HG03159 (cell line): Measurements from ENCODE around the gene METTL22.

ENCODE experiments used
- ATAC-seq: cut with Tn5 transposase; IDR thresholded peaks from one replicate; pipeline ENCODE4 v1.9.1; 2021; ENCODE audit warnings: mild to moderate bottlenecking, moderate library complexity; ENCODE audit not compliant: unreplicated experiment

METTL22 gene

DNA sequence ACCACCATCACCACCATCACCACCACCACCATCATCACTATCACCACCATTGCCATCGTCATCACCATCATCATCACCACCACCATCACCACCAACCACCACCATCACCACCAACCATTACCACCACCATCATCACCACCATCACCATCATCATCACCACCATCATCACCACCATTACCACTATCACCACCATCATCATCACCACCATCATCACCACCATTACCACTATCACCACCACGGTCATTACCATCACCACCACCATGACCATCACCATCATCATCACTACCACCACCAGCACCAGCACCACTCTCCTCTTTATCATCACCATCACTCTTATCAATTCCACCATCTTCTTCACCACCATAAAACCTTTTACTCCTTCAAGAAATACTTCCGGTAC is 30.0 kb upstream of the METTL22 start:
- ATAC-seq: no peak

- no peak for ATAC-seq
Measured at GRCh38 chr16:8594149-8594666, 27.3 kb upstream of the METTL22 start.

GRCh38 chr16:8595783-8596182 is 25.7 kb upstream of the METTL22 start:
- no peak for ATAC-seq

GRCh38 chr16:8596581-8596980 is 24.9 kb upstream of the METTL22 start:
- ATAC-seq: no peak

DNA sequence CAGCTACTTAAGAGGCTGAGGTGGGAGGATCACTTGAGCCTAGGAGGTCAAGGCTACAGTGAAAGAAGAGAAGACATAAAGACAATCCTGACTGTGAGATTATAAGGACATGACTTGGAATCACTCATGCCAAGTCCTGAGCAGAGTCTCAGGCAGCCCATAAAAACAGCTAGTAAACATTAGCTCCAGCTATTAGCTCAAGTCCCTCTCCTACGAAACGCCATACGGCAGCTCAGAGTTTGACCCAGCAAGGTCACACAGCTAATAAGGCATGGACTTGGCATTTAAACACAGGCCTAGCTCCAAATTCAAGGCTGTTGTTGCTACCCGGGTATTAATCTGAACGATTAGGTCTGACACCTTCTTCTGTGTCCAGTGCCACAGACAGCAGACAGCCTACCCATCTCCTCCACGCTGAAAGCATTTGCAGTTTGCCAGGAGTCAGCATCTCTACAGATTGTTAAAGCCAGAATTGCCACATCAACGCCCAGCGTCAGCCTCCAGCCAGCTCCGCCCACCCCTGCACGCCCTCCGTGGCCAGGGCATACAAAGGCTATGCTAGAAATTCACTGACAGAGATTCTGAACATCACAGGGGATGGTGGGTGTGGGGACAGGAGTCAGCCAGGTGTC is 21.2 kb upstream of the METTL22 start:
- no peak for ATAC-seq

GRCh38 chr16:8605554-8605953 is 15.9 kb upstream of the METTL22 start:
- ATAC-seq: no peak

GRCh38 chr16:8607214-8607613 is 14.3 kb upstream of the METTL22 start:
- no peak for ATAC-seq

- no peak for ATAC-seq
Measured at GRCh38 chr16:8611122-8611521, 10.4 kb upstream of the METTL22 start.

DNA sequence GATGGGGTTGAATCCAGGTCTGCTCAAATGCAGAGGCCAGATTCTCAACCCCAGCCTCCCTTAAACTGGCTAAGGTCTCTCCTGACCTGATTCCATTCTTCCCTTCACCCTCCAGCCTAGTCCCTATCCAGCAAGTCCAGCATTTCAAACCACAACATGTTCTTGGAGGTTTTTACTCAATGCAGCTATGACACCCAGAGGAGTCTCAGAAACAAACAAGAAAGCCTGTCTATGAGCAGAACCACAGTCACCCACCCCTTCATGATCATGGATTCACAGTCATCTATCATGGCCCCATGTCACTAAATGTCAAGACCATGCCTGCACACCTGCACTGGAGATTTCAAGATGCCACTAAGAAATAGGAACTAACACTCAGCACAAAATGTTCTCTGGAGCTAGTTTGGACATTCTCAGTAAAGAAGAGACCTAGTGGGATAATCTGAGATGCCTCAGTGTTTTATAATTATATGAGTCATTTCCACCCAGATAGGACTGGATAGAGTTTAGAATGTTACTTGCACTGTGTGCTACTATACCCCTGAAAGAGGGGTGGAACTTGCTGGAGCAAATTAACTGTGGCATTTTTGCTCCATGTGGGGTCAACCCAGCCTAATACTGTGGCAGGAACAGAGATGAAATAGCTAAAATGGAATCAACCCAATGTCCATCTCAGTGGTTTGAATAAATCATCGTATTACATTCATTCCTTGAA is 9.5 kb upstream of the METTL22 start:
- no peak for ATAC-seq

GRCh38 chr16:8614435-8615029 is 7.0 kb upstream of the METTL22 start:
- ATAC-seq: no peak

- ATAC-seq: no peak
Measured at GRCh38 chr16:8619671-8620370, 1.7 kb upstream of the METTL22 start.

DNA sequence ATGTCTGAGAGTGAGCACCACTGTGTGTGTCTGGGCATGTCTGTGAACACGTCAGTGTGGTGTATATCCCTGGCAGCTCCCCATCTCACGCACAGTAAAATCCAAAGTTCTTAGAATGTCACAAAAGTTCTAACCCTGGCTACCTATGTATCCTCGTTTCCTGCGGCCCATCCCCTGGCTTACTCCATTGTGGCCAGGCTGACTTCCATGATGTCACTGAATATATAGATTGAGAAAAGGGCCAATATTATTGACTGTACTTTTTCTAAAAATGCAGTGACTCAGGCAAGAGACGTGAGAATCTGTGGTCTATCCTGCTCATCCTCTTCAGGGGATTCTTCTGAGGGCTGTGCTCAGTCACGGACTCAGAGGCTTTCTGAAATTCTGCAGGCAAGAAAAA is 963 bp upstream of the METTL22 start:
- no peak for ATAC-seq

DNA sequence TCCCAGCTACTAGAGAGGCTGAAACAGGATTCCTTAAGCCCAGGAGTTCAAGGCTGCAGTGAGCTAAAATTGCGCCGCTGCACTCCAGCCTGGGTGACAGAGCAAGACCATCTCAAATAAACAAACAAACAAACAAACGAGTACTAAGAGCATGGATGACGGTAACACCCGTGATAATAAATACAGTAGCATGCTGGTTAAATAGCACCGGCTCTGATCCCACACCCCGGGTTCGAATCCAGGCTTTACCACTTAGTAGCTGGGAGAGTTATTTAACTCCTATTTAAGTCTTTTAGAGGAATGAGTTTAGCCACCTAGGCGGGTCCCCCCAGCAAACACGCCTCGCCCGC is 301 bp upstream of the METTL22 start:
- ATAC-seq: no peak

GRCh38 chr16:8622315-8622656 is 788 bp downstream of the METTL22 start:
- ATAC-seq: peak; percentile 5

DNA sequence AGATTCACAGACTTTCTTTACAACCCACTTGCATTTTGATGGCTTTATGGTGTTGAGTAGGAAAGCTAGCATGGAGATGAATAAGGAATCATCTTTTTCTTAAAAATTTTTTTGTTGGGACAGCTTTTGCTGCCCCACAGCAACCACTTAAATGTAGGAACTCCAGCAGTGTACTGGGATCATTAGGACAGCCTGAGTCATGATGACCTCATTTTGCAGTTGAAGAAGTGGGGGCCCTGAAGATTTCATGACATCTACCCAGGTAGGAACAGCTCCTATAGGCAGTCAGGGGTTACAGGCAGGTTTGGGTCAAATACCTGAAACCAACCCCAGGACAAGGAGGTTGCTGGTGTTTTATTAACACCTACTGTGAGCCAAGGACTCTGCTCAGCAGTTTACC is 2.1 kb downstream of the METTL22 start:
- ATAC-seq: no peak

GRCh38 chr16:8625491-8626087 is 4.1 kb downstream of the METTL22 start:
- ATAC-seq: no peak

- no peak for ATAC-seq
Measured at GRCh38 chr16:8626946-8627345, 5.4 kb downstream of the METTL22 start.

- ATAC-seq: no peak
Measured at GRCh38 chr16:8627456-8627855, 6.0 kb downstream of the METTL22 start.

- ATAC-seq: no peak
Measured at GRCh38 chr16:8628981-8629725, 7.7 kb downstream of the METTL22 start.

- no peak for ATAC-seq
Measured at GRCh38 chr16:8630255-8630953, 8.9 kb downstream of the METTL22 start.
